ENCODE results near the gene PDXP. TPM values are rescaled to one million over a fixed set of nuclear protein-coding genes. Genes with fewer than 3 reads are reported as not detected.
A peak's percentile ranks its signal among the peaks of the same experiment; 100 is the strongest.

PDXP gene
- total and polyA plus RNA-seq, 2 of the 13 experiments (the other 11 are each of a cell fraction or from before 2014, with no cell fraction given) = 58.2 to 70.6 TPM

DNA sequence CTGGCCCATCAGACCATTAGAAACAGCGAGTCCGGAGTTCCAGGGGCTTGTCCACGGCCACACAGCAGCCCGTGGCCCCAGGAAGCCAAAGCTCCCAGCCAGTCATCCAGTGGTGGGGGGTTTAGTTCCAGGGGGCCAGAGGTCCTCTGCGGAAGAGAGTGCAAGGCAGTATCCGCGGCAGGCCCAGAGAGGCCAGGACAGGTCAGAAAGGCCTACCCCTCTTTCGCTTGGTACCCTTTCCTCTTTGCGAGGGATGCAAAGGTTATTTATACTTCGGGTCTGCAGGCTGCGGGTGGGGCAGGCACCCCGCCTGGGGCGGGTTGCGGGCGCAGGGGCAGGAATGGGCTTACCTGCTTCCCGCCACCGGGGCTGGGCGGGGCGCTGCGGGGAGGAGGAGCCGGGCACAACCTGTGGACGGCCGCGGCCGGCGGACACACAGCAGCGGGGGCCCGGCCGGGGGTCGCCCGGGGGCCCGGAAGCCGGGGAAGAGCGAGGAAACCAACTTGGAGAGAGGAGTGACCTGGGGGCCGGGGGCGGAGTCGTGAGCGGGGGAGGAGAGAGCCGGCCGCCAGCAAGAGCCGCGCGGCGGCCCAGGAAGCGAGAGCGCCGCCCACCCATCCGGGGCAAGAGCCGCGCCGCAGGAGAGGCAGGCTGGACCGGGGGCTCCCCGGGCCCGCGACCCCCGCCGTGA is 19.3 kb upstream of the PDXP start, which contains the start of gene SH3BP1 (continued):
- no peak for TF ChIP-seq MYC (CRISPR knock-in tag; IDR thresholded peaks at IDR 0.05; ENCODE audit: borderline replicate concordance)
- TF ChIP-seq REST (IDR thresholded peaks at IDR 0.05; ENCODE audit: borderline replicate concordance in 1 of 2, low read depth in 1 of 2, low read length in 2 of 2) = no peak
- no peak for TF ChIP-seq HNRNPH1 (optimal IDR thresholded peaks at IDR 0.05; ENCODE audit: low read depth, low read length)
- no peak for TF ChIP-seq ZZZ3 (CRISPR knock-in tag; IDR thresholded peaks at IDR 0.05; ENCODE audit: borderline replicate concordance)
- TF ChIP-seq CENPBD1 (CRISPR knock-in tag; IDR thresholded peaks at IDR 0.05; ENCODE audit: borderline replicate concordance, low read depth) = no peak
- TF ChIP-seq SP5 (CRISPR knock-in tag; IDR thresholded peaks at IDR 0.05; ENCODE audit: borderline replicate concordance, low read depth) = peak; percentile 43; the same call in 1 of the 2 replicates
- TF ChIP-seq, protein P1, sequence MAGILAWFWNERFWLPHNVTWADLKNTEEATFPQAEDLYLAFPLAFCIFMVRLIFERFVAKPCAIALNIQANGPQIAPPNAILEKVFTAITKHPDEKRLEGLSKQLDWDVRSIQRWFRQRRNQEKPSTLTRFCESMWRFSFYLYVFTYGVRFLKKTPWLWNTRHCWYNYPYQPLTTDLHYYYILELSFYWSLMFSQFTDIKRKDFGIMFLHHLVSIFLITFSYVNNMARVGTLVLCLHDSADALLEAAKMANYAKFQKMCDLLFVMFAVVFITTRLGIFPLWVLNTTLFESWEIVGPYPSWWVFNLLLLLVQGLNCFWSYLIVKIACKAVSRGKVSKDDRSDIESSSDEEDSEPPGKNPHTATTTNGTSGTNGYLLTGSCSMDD (CRISPR knock-in tag; IDR thresholded peaks at IDR 0.05) = no peak
- no peak for TF ChIP-seq NCOA1 (CRISPR knock-in tag; IDR thresholded peaks at IDR 0.05)
- TF ChIP-seq NBN (conservative IDR thresholded peaks at IDR 0.05) = no peak
- no peak for TF ChIP-seq ZNF33B (CRISPR knock-in tag; IDR thresholded peaks at IDR 0.05)
- no peak for TF ChIP-seq ZNF138 (CRISPR knock-in tag; IDR thresholded peaks at IDR 0.05; ENCODE audit: low read depth)
- no peak for TF ChIP-seq ZNF460 (CRISPR knock-in tag; IDR thresholded peaks at IDR 0.05; ENCODE audit: borderline replicate concordance)
- no peak for TF ChIP-seq BHLHE40 (IDR thresholded peaks at IDR 0.05; ENCODE audit: low read length)
- 0 out of 2 replicates have a peak, but pooled peaks have one; percentile 22 for TF ChIP-seq ZNF577 (CRISPR knock-in tag; IDR thresholded peaks at IDR 0.05; ENCODE audit: borderline replicate concordance, low read depth)
- no peak for TF ChIP-seq ZC3H13 (CRISPR knock-in tag; IDR thresholded peaks at IDR 0.05)
- no peak for TF ChIP-seq CBX2 (IDR thresholded peaks at IDR 0.05; ENCODE audit: low read depth, low read length)
- no peak for TF ChIP-seq CBX2 (CRISPR knock-in tag; IDR thresholded peaks at IDR 0.05; ENCODE audit: low read depth)
- TF ChIP-seq PHB2 (IDR thresholded peaks at IDR 0.05; ENCODE audit: partially characterized antibody) = no peak
- TF ChIP-seq STAT5B (CRISPR knock-in tag; IDR thresholded peaks at IDR 0.05) = no peak
- TF ChIP-seq AKAP8 (CRISPR knock-in tag; IDR thresholded peaks at IDR 0.05) = peak; percentile 42; the same call in 1 of the 2 replicates
- no peak for TF ChIP-seq FOSL1 (CRISPR knock-in tag; IDR thresholded peaks at IDR 0.05; ENCODE audit: borderline replicate concordance)
- TF ChIP-seq SALL2 (CRISPR knock-in tag; IDR thresholded peaks at IDR 0.05) = no peak
- no peak for TF ChIP-seq SUZ12 (IDR thresholded peaks at IDR 0.05; ENCODE audit: low read depth, low read length)
- peak; percentile 91 for TF ChIP-seq PATZ1 (CRISPR knock-in tag; IDR thresholded peaks at IDR 0.05)
- TF ChIP-seq ZFY (CRISPR knock-in tag; IDR thresholded peaks at IDR 0.05) = no peak; the same call in 1 of the 2 replicates

All from HepG2 (cell line).